Embryonic facial prominence (tissue), 1 donor: ENCODE data around the gene LRRK1.

Experiments
- DNase-seq: peaks from one replicate; pipeline ENCODE4 v3.0.0-alpha.2; 2016; ENCODE audit errors: extremely low spot score

The LRRK1 gene

GRCh38 chr15:101113114-101114005 is 194.2 kb downstream of the LRRK1 start:
- no peak for DNase-seq

GRCh38 chr15:101114166-101114565 is 195.0 kb downstream of the LRRK1 start:
- no peak for DNase-seq

- no peak for DNase-seq
Measured at GRCh38 chr15:101114610-101115009, 195.5 kb downstream of the LRRK1 start.

- peak; percentile 80 for DNase-seq
Measured at GRCh38 chr15:101115393-101115785, 196.2 kb downstream of the LRRK1 start.

GRCh38 chr15:101115786-101116680 is 196.9 kb downstream of the LRRK1 start:
- peak; percentile 48 for DNase-seq

- DNase-seq = no peak
Measured at GRCh38 chr15:101116681-101116976, 197.5 kb downstream of the LRRK1 start.

- no peak for DNase-seq
Measured at GRCh38 chr15:101118116-101118515, 199.0 kb downstream of the LRRK1 start.

- DNase-seq = no peak
Measured at GRCh38 chr15:101118615-101119014, 199.5 kb downstream of the LRRK1 start.

GRCh38 chr15:101119181-101119580 is 200.0 kb downstream of the LRRK1 start:
- no peak for DNase-seq
